Spleen (tissue), 11 donors: ENCODE measurements around the gene ARHGEF38. TPM values are rescaled to one million over a fixed set of nuclear protein-coding genes. Genes with fewer than 3 reads are reported as not detected.

ENCODE experiments used
- DNase-seq: peaks from one replicate; pipeline ENCODE4 v3.0.0-alpha.2; 2020
- H3K27ac ChIP-seq, 8 donors: fragments of 200-600 bp; sonication (generic) in 7 of 8; 1 replicate in 4 of 8; 2 replicates in 4 of 8; pipeline versions ENCODE4 v1.5.0 to v1.8.0; 2016 to 2021; ENCODE audit warnings: inconsistent platforms in 4 of 8, mild to moderate bottlenecking in 4 of 8, moderate library complexity in 1 of 8
- H3K27me3 ChIP-seq, 7 donors: fragments of 200-600 bp; sonication (generic) in 6 of 7; replicated peaks in 1 of 7; 1 replicate in 4 of 7; 2 replicates in 3 of 7; pipeline versions ENCODE4 v1.5.0 to v1.8.0; 2016 to 2021; ENCODE audit warnings: inconsistent platforms in 3 of 7, mild to moderate bottlenecking in 1 of 7
- H3K36me3 ChIP-seq, 6 donors: fragments of 200-600 bp; sonication (generic) in 5 of 6; 1 replicate in 4 of 6; 2 replicates in 2 of 6; pipeline versions ENCODE4 v1.5.0 to v1.8.0; 2016 to 2021; ENCODE audit warnings: inconsistent platforms in 2 of 6
- H3K4me1 ChIP-seq, 6 donors: fragments of 200-600 bp; sonication (generic) in 5 of 6; 1 replicate in 3 of 6; 2 replicates in 3 of 6; pipeline versions ENCODE4 v1.5.0 to v1.8.0; 2016 to 2021; ENCODE audit warnings: inconsistent platforms in 3 of 6
- H3K4me3 ChIP-seq, 8 donors: fragments of 200-600 bp; sonication (generic) in 7 of 8; 1 replicate in 4 of 8; 2 replicates in 4 of 8; pipeline versions ENCODE4 v1.5.0 to v1.8.0; 2016 to 2021; ENCODE audit warnings: inconsistent platforms in 4 of 8, mild to moderate bottlenecking in 4 of 8, moderate library complexity in 2 of 8
- H3K9me3 ChIP-seq, 8 donors: fragments of 200-600 bp; sonication (generic) in 7 of 8; 1 replicate in 4 of 8; 2 replicates in 4 of 8; pipeline versions ENCODE4 v1.5.0 to v1.8.0; 2016 to 2021; ENCODE audit warnings: inconsistent platforms in 4 of 8
- POLR2A ChIP-seq, 3 donors: fragments of 450-650 bp; IDR thresholded peaks; one replicate each; pipeline ENCODE4 v1.5.1; 2017; ENCODE audit warnings: antibody characterized with exemption in 3 of 3, mild to moderate bottlenecking in 1 of 3
- POLR2AphosphoS5 ChIP-seq, 3 donors: sonication (generic); formaldehyde crosslinking; IDR thresholded peaks; one replicate each; pipeline ENCODE4 v1.5.1; 2017; ENCODE audit warnings: antibody characterized with exemption in 3 of 3
- WGBS, 5 donors: extraction: QIAGEN DNeasy Blood & Tissue Kit in 3 of 5; methylation state at CpG; one replicate each; pipeline versions ENCODE4 v1.1.5 to v1.1.7; 2013 to 2018; 5-methylcytosine and 5-hydroxymethylcytosine counted together
- intact Hi-C: fragments of 100-400 bp; cut with DNase I; formaldehyde crosslinking; loops from one replicate; pipeline ENCODE4 v1.15.0; 2023; ENCODE audit warnings: low total_unique reads
- polyA plus RNA-seq, 3 donors: library from polyadenylated mRNA; stranded (reverse); fragments of 200-250 nt; gene quantifications; one replicate each; pipeline ENCODE4 v1.2.1, GENCODE V29; 2013
- total RNA-seq, 7 donors: library from RNA; depleted of rRNA in 3 of 7; stranded (reverse); fragments of >200 nt in 3 of 7; fragmentation: NEBNext Ultra II Directional in 4 of 7; extraction: Animal tissue kit (Norgen Biotek cat#: 25700) in 4 of 7; gene quantifications; one replicate each; pipeline versions ENCODE4 v1.1.0 to v1.2.1, GENCODE V29; 2016 to 2021
- TF ChIP-seq, protein P1 (sequence below), 11 experiments: fragments of 200-600 bp in 7 of 11; fragments of 450-650 bp in 4 of 11; sonication (generic) in 4 of 11; IDR thresholded peaks in 8 of 11; conservative IDR thresholded peaks in 3 of 11; 1 replicate in 7 of 11; 2 replicates in 4 of 11; pipeline versions ENCODE4 v1.4.0 to v1.8.0; 2016 to 2021; ENCODE audit warnings: antibody characterized with exemption in 11 of 11, inconsistent platforms in 4 of 11, mild to moderate bottlenecking in 1 of 11
- donor health status: healthy with polysubstance abuse.
- donor health status: DM: no; HTN: no; CAD: no; lungs with moderate emphysema.
- donor health status: DM: no; HTN: no; CAD: no.
- donor health status: Bipolar disorder and iron deficiency.
- donor health status: healthy.
- donor health status: DM: no; HTN: no; CAD: no.
- donor health status: DM: yes; HTN: yes; CAD: no.

ARHGEF38 gene
- total and polyA plus RNA-seq, 10 donors, result not detected

DNA sequence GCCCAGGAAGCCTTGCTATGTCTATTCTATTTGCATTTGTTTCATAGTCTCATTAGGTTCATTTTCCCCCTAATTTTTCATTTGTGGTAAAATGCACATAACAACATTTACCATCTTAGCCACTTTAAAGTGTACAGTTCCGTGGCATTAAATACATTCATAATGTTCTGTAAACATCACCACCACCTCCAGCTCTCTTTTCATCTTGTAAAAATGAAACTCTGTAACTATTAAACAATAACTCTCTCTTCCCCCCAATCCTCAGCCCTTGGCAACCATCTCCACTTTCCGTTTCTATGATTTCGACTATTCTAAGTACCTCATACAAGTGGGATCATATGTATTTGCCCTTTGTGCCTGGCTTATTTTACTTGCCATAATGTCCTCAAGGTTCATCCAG, 19.9 kb downstream of the ARHGEF38 start:
- no peaks in the 10 kb centered on the region for H3K9me3 ChIP-seq
- TF ChIP-seq, protein P1, sequence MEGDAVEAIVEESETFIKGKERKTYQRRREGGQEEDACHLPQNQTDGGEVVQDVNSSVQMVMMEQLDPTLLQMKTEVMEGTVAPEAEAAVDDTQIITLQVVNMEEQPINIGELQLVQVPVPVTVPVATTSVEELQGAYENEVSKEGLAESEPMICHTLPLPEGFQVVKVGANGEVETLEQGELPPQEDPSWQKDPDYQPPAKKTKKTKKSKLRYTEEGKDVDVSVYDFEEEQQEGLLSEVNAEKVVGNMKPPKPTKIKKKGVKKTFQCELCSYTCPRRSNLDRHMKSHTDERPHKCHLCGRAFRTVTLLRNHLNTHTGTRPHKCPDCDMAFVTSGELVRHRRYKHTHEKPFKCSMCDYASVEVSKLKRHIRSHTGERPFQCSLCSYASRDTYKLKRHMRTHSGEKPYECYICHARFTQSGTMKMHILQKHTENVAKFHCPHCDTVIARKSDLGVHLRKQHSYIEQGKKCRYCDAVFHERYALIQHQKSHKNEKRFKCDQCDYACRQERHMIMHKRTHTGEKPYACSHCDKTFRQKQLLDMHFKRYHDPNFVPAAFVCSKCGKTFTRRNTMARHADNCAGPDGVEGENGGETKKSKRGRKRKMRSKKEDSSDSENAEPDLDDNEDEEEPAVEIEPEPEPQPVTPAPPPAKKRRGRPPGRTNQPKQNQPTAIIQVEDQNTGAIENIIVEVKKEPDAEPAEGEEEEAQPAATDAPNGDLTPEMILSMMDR (IDR thresholded peaks at IDR 0.05 in 8 of 11, conservative IDR thresholded peaks at IDR 0.05 in 3 of 11), result no peak
- TF ChIP-seq POLR2AphosphoS5 (IDR thresholded peaks at IDR 0.05) (no peak), POLR2A (IDR thresholded peaks at IDR 0.05) (no peak)
- 74 to 89% (median 79%) methylated on average over 3 of the region's 3 CpGs for WGBS, 5 donors
- no peak overlapping the region for H3K27ac ChIP-seq
- no peak for DNase-seq
- no peaks in the 10 kb centered on the region for H3K36me3 ChIP-seq
- H3K27me3 ChIP-seq, result no peaks in the 10 kb centered on the region
- H3K4me3 ChIP-seq, result no peak overlapping the region
- no peaks in the 10 kb centered on the region for H3K4me1 ChIP-seq
- intact Hi-C loops, result no loop called here

DNA sequence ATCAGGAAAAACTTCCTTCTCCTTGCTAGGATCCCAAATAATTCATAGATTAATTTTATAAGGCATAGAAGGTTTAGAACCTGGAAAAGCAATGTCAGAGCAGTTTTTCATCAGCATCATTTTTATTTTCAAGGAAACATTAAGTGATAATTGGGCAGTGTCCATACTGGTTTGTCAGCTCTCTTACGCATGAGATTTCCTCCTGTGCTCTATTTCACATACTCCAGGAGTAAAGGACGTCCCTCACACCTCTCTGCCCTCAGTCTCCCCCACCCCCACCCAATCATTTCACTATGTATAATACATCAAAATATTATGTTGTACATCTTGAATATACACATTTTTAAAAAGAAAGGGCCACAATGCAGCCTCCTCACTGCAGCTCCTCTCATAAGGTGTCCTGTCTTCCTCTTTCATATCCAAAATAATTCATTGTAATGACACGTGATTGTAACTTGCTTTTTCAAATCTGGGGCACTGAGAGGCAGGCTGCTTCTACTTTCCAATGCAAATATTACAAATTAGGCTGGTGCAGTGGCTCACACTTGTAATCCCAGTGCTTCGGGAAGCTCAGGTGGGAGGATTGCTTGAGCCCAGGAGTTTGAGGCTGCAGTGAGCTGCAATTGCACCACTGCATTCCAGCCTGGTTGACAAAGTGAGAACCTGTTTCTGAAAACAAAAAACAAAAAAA, 34.4 kb downstream of the ARHGEF38 start:
- H3K27me3 ChIP-seq, result peaks cover 0 to 5% (median 0%) of the 10 kb centered on the region in 7 donors
- H3K27ac ChIP-seq, result no peak overlapping the region
- TF ChIP-seq POLR2AphosphoS5 (IDR thresholded peaks at IDR 0.05) (no peak), POLR2A (IDR thresholded peaks at IDR 0.05) (no peak)
- TF ChIP-seq, protein P1 (IDR thresholded peaks at IDR 0.05 in 8 of 11, conservative IDR thresholded peaks at IDR 0.05 in 3 of 11), result no peak
- H3K36me3 ChIP-seq, result no peaks in the 10 kb centered on the region
- 60 to 72% (median 67%) methylated on average over 4 of the region's 4 CpGs for WGBS, 5 donors
- DNase-seq, result no peak
- no peak overlapping the region for H3K4me3 ChIP-seq
- no peaks in the 10 kb centered on the region for H3K4me1 ChIP-seq
- intact Hi-C loops, result no loop called here
- no peaks in the 10 kb centered on the region for H3K9me3 ChIP-seq

DNA sequence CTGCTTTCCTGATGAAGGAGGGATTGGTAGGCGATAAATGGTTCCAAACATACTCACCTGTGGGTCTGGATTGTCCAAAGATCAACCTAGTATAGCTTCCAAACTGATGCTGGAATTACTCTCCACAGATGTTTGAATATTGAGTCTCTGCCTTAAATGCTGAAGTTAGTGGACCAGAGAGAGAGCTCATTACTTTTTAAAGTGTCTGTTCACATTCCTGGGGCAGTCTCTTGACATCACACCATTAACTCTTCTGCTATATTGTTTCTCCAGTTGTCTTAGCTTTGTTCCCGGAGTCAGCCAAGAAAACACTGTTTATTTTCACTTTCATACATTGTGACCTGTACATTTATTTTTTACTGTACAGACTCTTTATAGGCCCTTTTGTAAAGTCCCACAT, 35.4 kb downstream of the ARHGEF38 start:
- Histone ChIP-seq H3K27ac (no peak overlapping the region), H3K4me3 (no peak overlapping the region), H3K9me3 (no peaks in the 10 kb centered on the region), H3K27me3 (peaks cover 0 to 5% (median 0%) of the 10 kb centered on the region in 7 donors), H3K36me3 (no peaks in the 10 kb centered on the region), H3K4me1 (no peaks in the 10 kb centered on the region)
- DNase-seq, result no peak
- TF ChIP-seq, protein P1 (IDR thresholded peaks at IDR 0.05 in 8 of 11, conservative IDR thresholded peaks at IDR 0.05 in 3 of 11), result no peak
- TF ChIP-seq POLR2A (IDR thresholded peaks at IDR 0.05) (no peak), POLR2AphosphoS5 (IDR thresholded peaks at IDR 0.05) (no peak)
- intact Hi-C loops, result no loop called here
- WGBS, 5 donors, result 74 to 88% (median 77%) methylated on average over 2 of the region's 2 CpGs

DNA sequence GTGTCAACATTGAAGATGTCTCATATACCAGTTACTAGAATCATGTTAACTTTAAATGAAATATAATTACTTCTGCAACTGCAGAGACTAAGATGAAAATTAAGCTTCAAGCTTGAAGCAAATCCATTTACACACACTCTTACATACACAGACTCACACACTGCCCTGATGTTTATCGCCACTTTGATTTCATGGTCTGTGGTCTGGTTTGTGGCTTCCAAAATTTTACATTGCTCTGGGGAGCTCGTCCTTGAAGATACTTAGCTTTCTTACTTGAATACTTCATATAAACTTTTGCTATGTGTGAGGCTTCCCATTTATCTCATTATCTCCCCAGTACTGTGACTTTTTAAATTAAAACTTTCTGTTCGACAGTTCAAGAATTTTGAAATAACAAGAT, 35.8 kb downstream of the ARHGEF38 start:
- intact Hi-C loops, result no loop called here
- no peak for DNase-seq
- Histone ChIP-seq H3K36me3 (no peaks in the 10 kb centered on the region), H3K9me3 (no peaks in the 10 kb centered on the region), H3K4me1 (no peaks in the 10 kb centered on the region), H3K27ac (no peak overlapping the region), H3K4me3 (no peak overlapping the region), H3K27me3 (peaks cover 0 to 5% (median 0%) of the 10 kb centered on the region in 7 donors)
- WGBS, 5 donors, result 47 to 61% (median 49%) methylated on average over 3 of the region's 3 CpGs
- TF ChIP-seq, protein P1 (IDR thresholded peaks at IDR 0.05 in 8 of 11, conservative IDR thresholded peaks at IDR 0.05 in 3 of 11), result no peak
- TF ChIP-seq POLR2AphosphoS5 (IDR thresholded peaks at IDR 0.05) (no peak), POLR2A (IDR thresholded peaks at IDR 0.05) (no peak)
